HG03520 (cell line): ENCODE data around the gene TRAF3.

Source experiments
- ATAC-seq: cut with Tn5 transposase; IDR thresholded peaks from one replicate; pipeline ENCODE4 v1.9.1; 2021; ENCODE audit warnings: mild to moderate bottlenecking, moderate library complexity; ENCODE audit not compliant: unreplicated experiment

TRAF3 gene, protein sequence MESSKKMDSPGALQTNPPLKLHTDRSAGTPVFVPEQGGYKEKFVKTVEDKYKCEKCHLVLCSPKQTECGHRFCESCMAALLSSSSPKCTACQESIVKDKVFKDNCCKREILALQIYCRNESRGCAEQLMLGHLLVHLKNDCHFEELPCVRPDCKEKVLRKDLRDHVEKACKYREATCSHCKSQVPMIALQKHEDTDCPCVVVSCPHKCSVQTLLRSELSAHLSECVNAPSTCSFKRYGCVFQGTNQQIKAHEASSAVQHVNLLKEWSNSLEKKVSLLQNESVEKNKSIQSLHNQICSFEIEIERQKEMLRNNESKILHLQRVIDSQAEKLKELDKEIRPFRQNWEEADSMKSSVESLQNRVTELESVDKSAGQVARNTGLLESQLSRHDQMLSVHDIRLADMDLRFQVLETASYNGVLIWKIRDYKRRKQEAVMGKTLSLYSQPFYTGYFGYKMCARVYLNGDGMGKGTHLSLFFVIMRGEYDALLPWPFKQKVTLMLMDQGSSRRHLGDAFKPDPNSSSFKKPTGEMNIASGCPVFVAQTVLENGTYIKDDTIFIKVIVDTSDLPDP

GRCh38 chr14:102776761-102777710, at the start of gene TRAF3:
Gene TRAF3, plus strand, starts transcription at chr14:102777449. Its CDS starts 92,753 bp downstream, at chr14:102870202.
- ATAC-seq, result peak; percentile 58

- no peak for ATAC-seq
These were observed 48.7 kb upstream of the TRAF3 start for GRCh38 chr14:102728501-102728900.

GRCh38 chr14:102729268-102729667, 48.0 kb upstream of the TRAF3 start:
- ATAC-seq, result no peak

DNA sequence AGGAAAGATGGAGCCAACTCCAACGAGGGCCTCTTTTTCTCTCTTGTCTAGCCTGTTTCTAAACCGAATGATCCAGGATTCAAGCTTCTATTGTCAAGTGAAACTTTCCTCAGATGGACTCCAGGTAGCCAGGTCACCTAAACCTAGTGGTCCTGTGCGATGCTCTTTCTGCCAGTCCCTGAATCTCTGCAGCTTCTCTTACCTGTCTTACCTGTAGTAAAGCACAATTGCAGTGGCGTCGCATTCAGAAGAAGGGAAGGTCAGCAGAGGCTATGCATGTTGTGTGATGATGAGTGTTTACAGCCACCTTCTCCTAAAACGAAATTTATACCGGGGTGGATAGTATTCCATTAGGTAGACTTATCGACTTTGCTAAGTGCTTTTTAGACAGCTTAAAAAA, 47.4 kb upstream of the TRAF3 start:
- no peak for ATAC-seq

DNA sequence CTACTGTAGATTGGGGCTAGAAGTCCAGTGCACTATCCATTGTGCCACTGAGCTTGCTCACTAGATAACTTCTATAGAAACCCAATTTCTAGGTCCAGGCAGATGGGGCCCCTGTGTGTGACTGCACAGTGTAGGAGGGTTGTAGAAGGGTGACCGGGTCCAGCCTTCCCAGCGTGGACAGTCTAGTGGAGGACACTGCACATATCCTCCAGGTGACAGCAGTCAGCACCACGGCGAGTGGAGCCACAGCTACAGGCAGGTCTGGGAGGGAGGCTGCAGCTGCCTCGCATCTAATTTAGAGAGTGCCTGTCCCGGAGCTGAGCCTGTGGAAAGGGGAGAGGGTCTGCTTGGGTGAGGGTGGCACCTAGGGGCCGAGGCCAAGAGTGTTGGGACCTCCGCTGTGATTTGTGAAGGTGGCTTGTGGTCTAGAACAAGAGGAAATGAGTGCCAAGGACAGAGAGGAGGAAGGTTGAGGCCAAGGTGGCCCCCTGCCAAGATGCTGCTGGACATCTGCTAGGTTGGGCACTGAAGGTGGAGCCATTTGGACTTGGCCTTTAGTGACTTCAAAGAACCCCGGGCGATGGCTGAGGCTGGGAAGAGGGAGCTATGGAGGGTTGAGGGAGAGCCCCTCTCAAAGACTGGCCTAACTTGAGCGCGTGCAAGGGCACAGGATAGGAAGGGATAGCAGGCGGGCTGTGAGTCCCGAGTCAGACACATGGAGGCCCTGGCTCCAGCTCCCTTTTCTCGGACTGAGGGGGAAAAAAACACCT, 46.0 kb upstream of the TRAF3 start:
- ATAC-seq, result no peak

DNA sequence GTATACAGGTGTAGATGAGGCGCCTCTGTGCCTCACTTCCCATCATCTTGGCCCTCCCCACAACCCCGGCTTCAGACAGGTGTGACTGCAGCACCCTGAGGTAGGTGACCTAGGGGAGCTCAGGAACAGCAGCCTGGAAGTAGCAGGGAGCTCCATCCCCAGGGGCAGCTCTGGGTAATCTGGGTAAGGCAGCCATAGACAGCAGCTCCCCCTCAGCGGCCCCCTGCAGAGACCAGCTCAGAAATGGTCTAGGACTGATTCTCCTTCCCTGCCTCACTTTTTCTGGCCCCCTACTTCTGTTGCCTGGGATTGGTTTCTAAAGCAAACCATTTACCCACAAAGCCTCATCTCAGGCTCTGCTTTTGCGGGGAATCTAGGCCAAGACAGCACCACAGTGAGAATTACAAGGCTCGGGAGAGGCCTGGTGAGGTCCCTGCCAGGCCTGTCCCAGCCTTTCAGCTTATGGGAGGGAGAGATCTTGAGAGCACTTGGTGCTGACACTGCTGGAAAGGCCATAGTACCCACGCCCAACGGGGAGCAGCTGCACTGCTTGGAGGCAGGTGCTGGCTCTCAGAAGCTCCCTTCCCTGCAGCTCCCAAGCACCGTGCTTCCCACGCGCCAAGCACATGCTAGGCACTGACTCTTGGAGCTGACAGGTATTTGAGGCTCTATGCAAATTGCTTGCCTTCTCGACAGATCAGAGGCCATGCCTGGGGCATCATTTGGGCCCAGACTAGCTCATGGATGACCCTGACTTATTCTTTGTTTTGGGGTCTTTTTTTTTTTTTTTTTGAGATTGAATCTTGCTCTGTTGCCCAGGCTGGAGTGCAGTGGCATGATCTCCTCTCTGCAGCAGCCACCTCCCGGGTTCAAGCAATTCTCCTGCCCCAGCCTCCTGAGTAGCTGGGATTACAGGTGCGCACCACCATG, 45.1 kb upstream of the TRAF3 start:
- no peak for ATAC-seq

- no peak for ATAC-seq
These were observed 44.3 kb upstream of the TRAF3 start for GRCh38 chr14:102732924-102733323.

DNA sequence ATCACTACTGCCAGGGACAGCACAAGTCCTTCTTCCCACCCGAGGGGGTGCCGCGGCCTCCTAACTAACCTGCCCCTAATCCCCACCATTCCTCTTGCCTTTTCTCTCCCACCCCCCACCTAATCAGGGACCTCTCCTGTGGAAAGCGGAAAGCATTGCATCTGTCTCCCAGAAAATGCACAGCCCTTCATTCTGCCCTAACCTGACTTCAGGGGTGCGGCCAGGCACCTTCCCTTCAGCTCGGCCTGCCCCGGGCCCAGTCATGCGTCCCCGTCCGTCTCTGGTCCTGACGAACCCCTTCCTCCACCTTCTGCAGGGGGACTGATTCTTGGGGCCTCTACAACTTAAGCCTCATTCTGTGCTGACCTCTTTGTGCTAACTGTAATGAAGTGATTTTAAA, 43.9 kb upstream of the TRAF3 start:
- no peak for ATAC-seq

DNA sequence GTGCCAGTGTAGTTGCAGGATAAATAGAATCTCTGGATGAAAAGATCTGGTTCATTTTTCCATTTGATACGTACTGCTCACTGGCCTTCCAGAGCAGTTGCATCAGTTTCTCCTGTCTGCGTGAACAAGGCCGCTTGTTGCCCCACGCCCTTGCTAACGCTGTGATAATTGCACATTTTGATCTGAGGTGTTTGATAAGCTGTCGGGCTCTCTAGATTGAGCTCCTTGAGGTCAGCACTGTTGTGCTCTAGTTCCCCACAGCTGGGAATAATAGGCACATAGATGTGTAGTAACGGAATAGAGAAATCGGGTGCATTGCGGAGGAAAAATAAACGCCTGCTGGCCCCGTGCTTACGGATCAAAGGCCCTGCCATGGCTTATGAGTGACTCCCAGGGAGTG, 42.8 kb upstream of the TRAF3 start:
- ATAC-seq, result no peak

- ATAC-seq, result no peak
These were observed 40.3 kb upstream of the TRAF3 start for GRCh38 chr14:102736956-102737355.

- no peak for ATAC-seq
These were observed 39.6 kb upstream of the TRAF3 start for GRCh38 chr14:102737402-102738372.

DNA sequence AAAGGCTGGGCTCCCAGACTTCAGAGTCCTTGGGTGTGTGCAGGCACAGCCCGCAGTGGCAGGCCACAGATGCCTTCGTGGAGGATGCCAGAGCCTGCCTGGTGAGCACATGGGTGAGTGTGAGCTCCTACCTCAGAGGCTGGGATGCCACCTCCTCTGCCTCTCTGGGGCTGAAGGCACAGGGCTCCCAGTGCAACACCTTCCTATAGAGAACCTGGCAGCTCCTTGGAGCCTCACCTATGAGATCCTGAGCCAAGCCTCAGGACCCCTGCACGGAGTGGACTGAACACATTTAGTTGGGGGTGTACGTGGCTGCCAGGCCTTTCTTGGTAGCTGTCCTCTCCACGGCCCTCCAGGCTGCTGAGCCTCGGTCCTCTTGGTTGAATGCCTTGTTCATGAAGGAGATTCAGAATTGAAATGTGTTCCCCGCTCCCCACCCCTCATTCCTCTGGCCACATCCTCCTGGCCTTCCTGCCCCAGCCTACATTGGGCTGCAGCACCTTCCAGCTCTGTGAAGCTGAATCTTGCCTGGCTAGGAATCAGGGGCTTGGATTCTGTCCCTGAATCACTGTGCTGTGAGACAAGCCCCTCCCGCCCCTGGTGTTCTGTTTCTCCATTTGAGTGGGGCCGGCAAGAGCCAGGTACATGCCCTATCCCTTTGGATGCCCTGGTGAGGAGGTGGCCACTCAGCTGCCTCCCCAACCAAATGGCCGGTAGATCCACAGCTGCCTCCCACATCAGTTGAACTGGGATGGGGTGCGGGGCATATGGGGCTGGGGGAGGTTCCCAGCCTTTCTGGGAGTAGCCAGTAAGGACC, 38.7 kb upstream of the TRAF3 start:
- no peak for ATAC-seq

- no peak for ATAC-seq
These were observed 38.1 kb upstream of the TRAF3 start for GRCh38 chr14:102739190-102739469.

DNA sequence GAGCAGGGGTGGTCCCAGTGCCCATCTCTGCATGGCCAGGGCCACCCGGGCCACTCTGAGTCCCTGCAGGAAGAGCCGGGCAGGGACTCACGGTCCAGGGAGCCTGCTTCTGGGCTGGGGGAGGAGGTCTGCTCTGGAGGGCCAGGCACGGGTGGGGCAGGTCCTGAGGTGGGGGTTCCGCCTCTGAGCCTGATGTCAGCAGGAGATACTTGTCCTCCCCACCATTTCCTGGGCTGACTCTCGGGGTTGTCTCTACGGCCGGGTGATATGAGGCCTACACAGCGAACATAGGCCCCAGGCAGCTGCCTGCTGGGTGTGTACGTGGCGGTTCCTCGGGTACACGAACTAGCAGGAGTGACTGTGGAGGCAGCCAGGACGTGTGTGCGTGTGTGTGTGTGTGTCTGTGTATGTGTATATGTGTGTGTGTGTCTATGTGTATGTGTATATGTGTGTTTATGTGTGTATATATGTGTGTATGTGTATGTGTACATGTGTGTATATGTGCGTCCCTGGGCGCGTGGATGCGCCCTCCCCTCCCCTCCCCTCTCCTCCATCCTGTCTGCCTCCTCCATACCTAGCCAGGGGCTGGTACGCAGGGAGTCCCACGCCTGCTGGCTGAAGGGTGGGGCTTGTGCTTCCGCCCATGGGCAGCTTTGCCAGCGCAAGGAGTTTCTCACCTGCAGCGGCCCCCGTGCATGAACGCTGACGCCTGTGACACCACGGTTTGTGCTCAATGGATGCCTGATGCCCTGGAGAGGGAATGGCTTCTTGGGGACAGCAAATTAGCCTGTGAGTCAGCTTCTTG, 30.4 kb upstream of the TRAF3 start:
- no peak for ATAC-seq

DNA sequence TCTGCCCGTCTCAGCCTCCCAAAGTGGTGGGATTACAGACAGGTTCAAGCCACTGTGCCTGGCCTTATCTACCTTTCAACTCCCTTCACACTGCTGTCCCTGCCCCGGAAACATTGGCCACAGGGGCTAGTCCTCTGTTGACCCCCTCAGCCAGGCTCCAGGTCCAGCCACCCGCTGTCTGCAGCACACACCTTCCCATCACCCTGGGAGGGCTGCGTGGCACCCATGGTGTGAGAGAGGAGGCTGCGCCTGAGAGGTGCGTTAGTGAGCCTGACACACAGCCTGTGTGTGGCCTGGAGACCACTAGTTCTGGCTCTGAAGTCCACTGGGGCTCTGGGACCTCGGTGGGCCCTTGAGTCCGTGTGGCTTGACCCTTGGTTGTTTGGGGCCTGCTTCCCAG, 28.4 kb upstream of the TRAF3 start:
- no peak for ATAC-seq

DNA sequence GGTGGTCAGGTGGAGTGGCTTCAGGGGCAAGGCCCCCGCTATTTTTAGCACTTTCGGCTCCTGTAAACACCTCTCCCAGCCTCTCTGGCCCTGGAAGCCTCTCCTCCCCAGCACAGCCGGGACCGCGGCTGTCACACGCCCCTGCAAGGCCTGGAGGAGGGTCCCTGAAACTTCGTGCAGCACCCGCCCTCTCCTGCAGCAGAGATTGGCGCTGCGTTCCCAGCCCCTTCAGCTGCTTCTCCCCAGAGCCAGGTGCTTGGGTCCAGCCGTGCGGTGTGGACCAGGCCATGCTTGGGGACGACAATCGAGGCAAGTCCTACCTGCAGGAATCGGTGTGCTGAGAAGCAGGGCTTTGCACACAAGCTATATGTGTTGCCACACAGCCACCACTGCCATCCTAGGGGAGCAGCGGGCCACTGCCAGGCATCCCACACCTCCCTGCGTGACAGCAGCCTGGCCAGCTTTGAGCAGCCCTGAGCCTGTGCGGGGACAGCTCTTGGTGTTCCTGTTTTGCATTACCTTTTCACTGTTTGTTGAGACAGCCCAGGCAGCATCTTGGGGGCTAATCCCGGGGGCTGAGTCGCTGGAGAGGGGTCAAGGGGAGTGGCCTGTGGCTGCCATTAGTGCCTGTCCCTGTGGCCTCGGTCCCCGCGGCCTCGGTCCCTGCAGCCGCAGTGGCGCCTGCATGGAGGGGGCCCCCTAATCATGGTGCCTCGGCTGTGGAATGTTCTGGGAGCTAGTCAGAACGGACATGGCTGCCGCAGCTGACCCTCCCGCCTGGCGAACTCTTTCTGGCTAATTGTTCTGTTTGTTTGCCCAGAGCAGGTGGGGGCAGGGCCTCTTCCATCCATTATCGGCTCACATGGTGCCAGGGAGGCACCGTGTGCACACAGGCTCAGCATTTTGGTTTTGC, 27.6 kb upstream of the TRAF3 start:
- no peak for ATAC-seq
